K562 (cell line): ENCODE results near the gene TAF5. TPM values are rescaled to one million over a fixed set of nuclear protein-coding genes. Genes with fewer than 3 reads are reported as not detected.

Experiments
- CAMTA2 ChIP-seq: fragments of 250-450 bp; sonication (Bioruptor Pico); conservative IDR thresholded peaks from 2 replicates; pipeline ENCODE4 v1.5.1; 2022
- CEBPG ChIP-seq, 3 experiments: fragments of 200-800 bp in 1 of 3; sonication (Bioruptor generic) in 1 of 3; sonication (generic) in 1 of 3; formaldehyde crosslinking in 1 of 3; IDR thresholded peaks in 2 of 3; conservative IDR thresholded peaks in 1 of 3; 2 replicates each; pipeline versions ENCODE4 v1.6.1 to v1.8.0; 2016 to 2022; ENCODE audit warnings: missing compliant biosample characterization in 2 of 3, missing genetic modification characterization in 2 of 3, mild to moderate bottlenecking in 1 of 3, missing genetic modification reagents in 1 of 3
- EGR1 ChIP-seq: fragments of 450-650 bp; conservative IDR thresholded peaks from 2 replicates; pipeline ENCODE4 v1.6.1; 2017; ENCODE audit warnings: mild to moderate bottlenecking
- FOXK2 ChIP-seq, 2 experiments: fragments of 450-650 bp; IDR thresholded peaks in 1 of 2; conservative IDR thresholded peaks in 1 of 2; 2 replicates each; pipeline ENCODE4 v1.6.1; 2016; ENCODE audit warnings: low read depth in 2 of 2, mild to moderate bottlenecking in 1 of 2
- JUND ChIP-seq, 2 experiments: IDR thresholded peaks; 2 replicates in 1 of 2; 3 replicates in 1 of 2; pipeline ENCODE4 v1.6.1; 2011; ENCODE audit warnings: borderline replicate concordance in 2 of 2, low read depth in 2 of 2, low read length in 2 of 2, improper control_type of control experiment in 1 of 2, missing biosample characterization in 1 of 2, missing genetic modification characterization in 1 of 2, missing genetic modification reagents in 1 of 2
- KLF16 ChIP-seq: IDR thresholded peaks from 2 replicates; pipeline ENCODE4 v1.6.1; 2016; ENCODE audit warnings: antibody characterized with exemption
- MNT ChIP-seq, 2 experiments: fragments of 450-650 bp; conservative IDR thresholded peaks; 2 replicates each; pipeline ENCODE4 v1.6.1; 2017; ENCODE audit warnings: mild to moderate bottlenecking in 2 of 2, moderate library complexity in 2 of 2
- NEUROD1 ChIP-seq: fragments of 150-350 bp; IDR thresholded peaks from 2 replicates; pipeline ENCODE4 v1.6.1; 2014; ENCODE audit warnings: borderline replicate concordance, low read length, low read depth; ENCODE audit not compliant: partially characterized antibody
- PHF20 ChIP-seq: fragments of 450-650 bp; IDR thresholded peaks from 2 replicates; pipeline ENCODE4 v1.6.1; 2018; ENCODE audit not compliant: partially characterized antibody
- RREB1 ChIP-seq: fragments of 250-450 bp; sonication (Bioruptor Pico); IDR thresholded peaks from 2 replicates; pipeline ENCODE4 v1.4.0; 2020
- ZBTB7A ChIP-seq: IDR thresholded peaks from 2 replicates; pipeline ENCODE4 v1.6.1; 2011; ENCODE audit warnings: low read depth, mild to moderate bottlenecking, low read length, moderate library complexity, borderline replicate concordance; ENCODE audit not compliant: control insufficient read depth
- ZNF717 ChIP-seq: fragments of 250-450 bp; sonication (Bioruptor Pico); IDR thresholded peaks from 2 replicates; pipeline ENCODE4 v1.5.0; 2021
- polyA plus RNA-seq, 8 experiments: library from polyadenylated mRNA; depleted of rRNA in 4 of 8; stranded (reverse) in 5 of 8; unstranded in 3 of 8; fragments of >200 nt; fragmentation: Nextera tagmentation in 2 of 8; fragmentation: Illumina TruSeq in 1 of 8; extraction: Ambion mirVana in 2 of 8; extraction: Trizol in 1 of 8; gene quantifications; 2 replicates each; pipeline versions ENCODE4 v1.2.1 to v1.2.3, GENCODE V29; 2011 to 2014; ENCODE audit warnings: inconsistent platforms in 1 of 8, missing spikeins in 1 of 8
- total RNA-seq, 7 experiments: library from RNA; depleted of rRNA in 6 of 7; stranded (reverse); fragments of >200 nt in 6 of 7; fragmentation: Illumina TruSeq in 2 of 7; extraction: Trizol in 2 of 7; gene quantifications; 2 replicates each; pipeline versions ENCODE4 v1.2.1 to v1.2.3, GENCODE V29; 2011 to 2021; ENCODE audit warnings: low replicate concordance in 1 of 7

The TAF5 gene
- total and polyA plus RNA-seq, 9 of the 15 experiments (the other 6 are each of a cell fraction or from before 2014, with no cell fraction given), result 4.2 to 11.9 (median 9.3) TPM

GRCh38 chr10:103396067-103396788, 28.5 kb downstream of the TAF5 start, which contains the start of the genes ATP5MK and PDCD11 (continued):
- no peak for TF ChIP-seq ZNF717 (CRISPR knock-in tag)
- peak; percentile 98 for TF ChIP-seq EGR1
- TF ChIP-seq RREB1 (CRISPR knock-in tag), result no peak
- peak; percentile 62 for TF ChIP-seq JUND (IDR thresholded peaks at IDR 0.05; ENCODE audit: borderline replicate concordance, low read depth, low read length)
- TF ChIP-seq JUND (tag; IDR thresholded peaks at IDR 0.05; ENCODE audit: borderline replicate concordance, low read depth, low read length), result no peak; the same call in 2 of the 3 replicates
- TF ChIP-seq KLF16, result 0 out of 2 replicates have a peak, but pooled peaks have one; percentile 57
- no peak for TF ChIP-seq PHF20
- TF ChIP-seq FOXK2 (conservative IDR thresholded peaks at IDR 0.05 in 1 of 2, IDR thresholded peaks at IDR 0.05 in 1 of 2; ENCODE audit: low read depth in 2 of 2), result peak; percentile 80 to 84; a peak in 3 of 4 replicates
- peak; percentile 26; the same call in 1 of the 2 replicates for TF ChIP-seq ZBTB7A
- TF ChIP-seq NEUROD1, result peak; percentile 67
- peak; percentile 91 to 95 for TF ChIP-seq MNT (conservative IDR thresholded peaks at IDR 0.05)
- no peak for TF ChIP-seq CAMTA2
- TF ChIP-seq CEBPG (CRISPR knock-in tag; IDR thresholded peaks at IDR 0.05), result no peak
- peak in 1 of 2 experiments; percentile 34; a peak in 1 of 4 replicates for TF ChIP-seq CEBPG (tag; conservative IDR thresholded peaks at IDR 0.05 in 1 of 2, IDR thresholded peaks at IDR 0.05 in 1 of 2)
